Measurements from ENCODE around the gene KRT36.

KRT36 gene

DNA sequence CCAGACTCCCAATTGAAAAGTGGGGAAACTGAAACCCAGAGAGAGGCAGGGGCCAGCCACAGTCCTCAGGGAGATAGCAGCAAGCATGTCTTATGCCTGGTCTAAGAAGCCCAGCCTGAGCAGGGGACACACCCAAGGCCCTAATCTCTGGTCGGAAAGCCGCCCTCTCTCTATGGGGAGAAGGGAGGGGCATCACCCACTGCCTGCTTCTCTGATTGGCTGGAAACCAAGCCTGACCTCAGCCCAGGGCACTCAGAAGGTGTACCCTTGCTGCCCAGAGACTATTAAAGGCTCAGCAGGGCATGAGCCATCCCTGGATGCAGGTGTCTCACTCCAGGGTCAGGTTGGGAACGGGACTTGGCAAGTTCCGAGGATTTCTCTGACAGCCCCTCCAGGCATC, 21.4 kb upstream of the KRT36 start:
- H3K27ac ChIP-seq (ENCODE audit: low read depth, low read length), result no peak overlapping the region
- H3K27me3 ChIP-seq (ENCODE audit: control insufficient read depth, insufficient read depth, low read length), result no peaks in the 10 kb centered on the region
- H3K4me3 ChIP-seq (ENCODE audit: low read depth, low read length), result no peak overlapping the region
- H3K4me1 ChIP-seq (ENCODE audit: control insufficient read depth, insufficient read depth, low read length), result peaks cover 18% of the 10 kb centered on the region
- no peaks in the 10 kb centered on the region for H3K9me3 ChIP-seq (ENCODE audit: control insufficient read depth, insufficient read depth, low read depth, low read length)
- no peak overlapping the region for H3K9ac ChIP-seq (ENCODE audit: low read length)
- H3K36me3 ChIP-seq (ENCODE audit: control insufficient read depth, insufficient read depth, low read length), result no peaks in the 10 kb centered on the region

DNA sequence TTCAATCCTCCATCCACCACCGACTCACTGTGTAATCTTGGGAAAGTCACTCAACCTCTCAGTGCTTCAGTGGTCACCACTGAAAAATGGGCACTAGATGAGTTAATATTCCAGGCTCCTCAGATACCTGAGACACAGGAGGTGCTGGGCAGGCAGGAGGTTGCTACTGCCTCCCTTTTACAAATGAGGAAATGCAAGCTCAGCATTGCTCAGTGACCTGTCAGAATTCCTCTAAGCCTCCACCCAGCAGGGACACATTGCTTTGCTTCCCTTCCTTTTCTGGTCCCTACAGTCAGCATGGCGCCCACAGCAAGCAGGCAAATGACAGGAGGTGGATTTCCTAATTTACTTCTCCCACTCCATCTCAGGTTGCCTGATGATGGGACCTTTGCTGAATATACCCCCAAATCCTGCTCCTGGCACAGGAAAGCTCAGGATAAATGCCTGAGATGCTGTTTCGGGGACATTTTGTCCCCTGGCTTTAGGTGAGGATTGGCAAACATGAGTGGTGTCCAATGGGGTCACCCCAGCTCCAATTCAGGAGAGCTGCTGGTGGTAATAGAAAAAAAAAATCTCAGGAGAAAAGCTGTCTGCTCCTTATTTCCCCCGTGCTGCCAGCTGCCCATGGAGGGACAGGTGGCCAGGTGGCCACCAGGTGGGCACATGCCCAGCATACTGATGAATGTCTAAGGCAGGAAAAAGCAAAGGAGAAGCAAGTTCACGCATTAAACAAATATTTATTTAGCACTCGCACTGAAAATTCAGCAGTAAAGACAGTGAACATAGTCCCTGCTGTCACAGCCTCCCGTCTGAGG, 20.7 kb upstream of the KRT36 start:
- peaks cover 18% of the 10 kb centered on the region for H3K4me1 ChIP-seq (ENCODE audit: control insufficient read depth, insufficient read depth, low read length)
- H3K9ac ChIP-seq (ENCODE audit: low read length), result no peak overlapping the region
- no peak overlapping the region for H3K4me3 ChIP-seq (ENCODE audit: low read depth, low read length)
- H3K9me3 ChIP-seq (ENCODE audit: control insufficient read depth, insufficient read depth, low read depth, low read length), result no peaks in the 10 kb centered on the region
- no peaks in the 10 kb centered on the region for H3K36me3 ChIP-seq (ENCODE audit: control insufficient read depth, insufficient read depth, low read length)
- no peaks in the 10 kb centered on the region for H3K27me3 ChIP-seq (ENCODE audit: control insufficient read depth, insufficient read depth, low read length)
- H3K27ac ChIP-seq (ENCODE audit: low read depth, low read length), result no peak overlapping the region

DNA sequence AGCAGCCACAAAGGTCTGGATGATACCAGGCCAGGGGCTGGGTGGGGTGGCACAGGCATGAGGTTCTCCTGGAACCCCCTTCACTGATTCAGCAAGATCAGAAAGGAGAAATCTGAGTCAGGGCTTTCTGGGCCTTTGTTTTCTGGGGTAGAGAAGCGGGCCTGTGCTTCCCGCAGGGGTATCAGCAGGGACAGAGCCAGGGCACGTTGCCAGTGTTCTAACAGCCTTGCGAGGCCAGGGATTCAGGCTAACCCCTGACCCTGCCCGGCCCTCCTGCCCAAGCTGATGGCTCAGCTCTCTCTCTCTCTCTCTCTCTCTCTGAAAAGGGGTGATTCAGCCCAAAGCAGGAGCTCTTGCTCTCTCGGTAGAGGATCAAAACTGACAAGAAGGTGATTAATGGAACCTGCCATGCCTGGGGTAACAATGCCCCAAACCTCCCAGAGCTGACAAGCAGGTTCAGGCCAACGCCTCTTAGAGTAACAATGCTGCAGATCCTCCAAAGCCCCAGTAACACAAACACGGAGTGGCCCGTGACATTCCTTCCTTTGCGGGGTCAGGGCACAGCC, 17.7 kb upstream of the KRT36 start:
- Histone ChIP-seq H3K9me3 (ENCODE audit: control insufficient read depth, insufficient read depth, low read depth, low read length) (no peaks in the 10 kb centered on the region), H3K36me3 (ENCODE audit: control insufficient read depth, insufficient read depth, low read length) (no peaks in the 10 kb centered on the region), H3K27ac (ENCODE audit: low read depth, low read length) (no peak overlapping the region), H3K4me1 (ENCODE audit: control insufficient read depth, insufficient read depth, low read length) (peaks cover 18% of the 10 kb centered on the region), H3K4me3 (ENCODE audit: low read depth, low read length) (no peak overlapping the region), H3K9ac (ENCODE audit: low read length) (no peak overlapping the region), H3K27me3 (ENCODE audit: control insufficient read depth, insufficient read depth, low read length) (no peaks in the 10 kb centered on the region)

DNA sequence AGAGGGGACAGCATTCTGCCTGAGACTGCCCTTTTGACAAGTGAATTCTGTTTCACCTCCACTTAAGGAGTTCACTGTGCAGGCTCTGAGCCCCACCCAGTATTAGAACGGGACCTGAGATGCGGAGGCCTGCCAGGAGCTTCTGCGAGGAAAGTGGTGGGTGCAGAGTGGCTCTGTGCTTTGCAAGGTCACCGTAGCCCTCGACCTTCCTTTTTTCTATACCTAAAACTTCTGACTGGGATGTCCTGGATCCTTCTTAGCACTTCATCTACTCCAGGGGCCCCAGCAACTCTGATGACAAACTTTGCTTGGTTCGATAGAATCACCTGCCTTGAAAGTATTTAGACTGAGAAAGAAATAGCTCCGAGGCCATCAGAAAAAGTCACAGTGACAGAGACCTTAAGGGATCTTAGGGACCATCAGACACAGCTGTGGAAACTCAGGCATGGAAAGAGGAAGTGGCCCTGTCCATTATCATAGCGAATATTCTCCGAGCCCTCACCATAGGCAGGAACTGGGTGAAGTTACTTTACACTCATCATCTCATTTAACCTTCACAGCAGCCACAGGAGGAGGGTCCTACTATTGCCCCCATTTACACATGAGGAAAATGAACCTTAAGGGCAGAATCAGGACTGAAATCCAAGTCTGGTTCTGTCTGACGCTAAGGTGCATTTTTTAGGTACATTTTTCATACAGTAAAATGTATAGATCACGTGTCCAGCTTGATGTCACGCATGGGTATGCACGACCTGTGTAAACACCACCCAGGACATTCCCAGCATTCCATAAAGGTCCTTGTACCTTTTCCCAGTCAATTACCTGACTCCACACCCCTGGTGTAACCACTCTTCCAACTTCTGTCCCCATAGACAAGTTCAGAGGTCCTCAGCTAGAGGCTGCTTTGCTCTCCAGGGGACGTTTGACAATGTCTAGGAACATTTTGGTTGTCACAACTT, 16.4 kb upstream of the KRT36 start:
- peaks cover 15% of the 10 kb centered on the region for H3K4me1 ChIP-seq (ENCODE audit: control insufficient read depth, insufficient read depth, low read length)
- H3K9me3 ChIP-seq (ENCODE audit: control insufficient read depth, insufficient read depth, low read depth, low read length), result no peaks in the 10 kb centered on the region
- no peak overlapping the region for H3K4me3 ChIP-seq (ENCODE audit: low read depth, low read length)
- H3K9ac ChIP-seq (ENCODE audit: low read length), result no peak overlapping the region
- H3K27ac ChIP-seq (ENCODE audit: low read depth, low read length), result no peak overlapping the region
- H3K27me3 ChIP-seq (ENCODE audit: control insufficient read depth, insufficient read depth, low read length), result no peaks in the 10 kb centered on the region
- H3K36me3 ChIP-seq (ENCODE audit: control insufficient read depth, insufficient read depth, low read length), result no peaks in the 10 kb centered on the region

DNA sequence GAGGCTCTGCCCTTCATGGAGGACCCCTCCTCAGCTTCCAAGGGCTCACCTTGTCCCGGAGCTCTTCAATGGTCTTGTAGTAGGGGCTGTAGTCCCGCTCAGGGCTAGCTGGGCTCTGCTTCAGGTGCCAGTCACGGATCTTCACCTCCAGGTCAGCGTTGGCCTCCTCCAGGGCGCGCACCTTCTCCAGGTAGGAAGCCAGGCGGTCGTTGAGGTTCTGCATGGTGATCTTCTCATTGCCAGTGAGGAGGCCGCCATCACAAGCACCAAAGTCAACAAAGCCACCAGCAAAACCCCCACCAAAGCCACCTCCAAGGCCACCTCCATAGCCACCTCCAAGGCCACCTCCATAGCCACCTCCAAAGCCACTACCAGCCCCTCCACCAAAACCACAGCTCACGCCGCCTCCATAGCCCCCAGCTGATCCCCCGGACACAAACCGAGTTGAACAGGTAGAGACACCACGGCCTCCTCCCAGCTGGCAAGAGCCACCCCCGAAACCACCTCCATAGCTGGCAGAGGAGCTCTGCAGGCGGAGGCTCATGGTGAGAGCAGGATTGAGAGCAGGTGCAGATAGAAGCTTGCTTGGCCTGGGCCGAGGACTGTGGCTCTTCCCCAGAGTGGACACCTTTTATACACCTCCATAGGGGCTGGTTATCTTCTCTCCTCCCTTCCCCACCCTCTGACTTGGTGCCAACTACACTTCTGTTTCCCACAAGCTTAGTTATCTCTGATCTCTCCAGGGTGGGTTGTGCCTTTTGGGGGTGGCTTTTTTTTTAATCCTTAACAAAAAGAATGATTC, 15.5 kb upstream of the KRT36 start, which contains the start of gene KRT13:
Gene KRT13 (minus strand): TSS at position 606 of the 802 bp plus-strand sequence. CDS start 62 bp downstream, at position 544.
- no peak within 1 kb of the TSS for H3K9ac ChIP-seq (ENCODE audit: low read length)
- H3K4me3 ChIP-seq (ENCODE audit: low read depth, low read length), result no peak within 1 kb of the TSS
- no peaks in the 10 kb centered on the region for H3K27me3 ChIP-seq (ENCODE audit: control insufficient read depth, insufficient read depth, low read length)
- no peaks in the 10 kb centered on the region for H3K36me3 ChIP-seq (ENCODE audit: control insufficient read depth, insufficient read depth, low read length)
- no peak within 1 kb of the TSS for H3K27ac ChIP-seq (ENCODE audit: low read depth, low read length)
- H3K9me3 ChIP-seq (ENCODE audit: control insufficient read depth, insufficient read depth, low read depth, low read length), result no peaks in the 10 kb centered on the region
- peaks cover 15% of the 10 kb centered on the region for H3K4me1 ChIP-seq (ENCODE audit: control insufficient read depth, insufficient read depth, low read length)

DNA sequence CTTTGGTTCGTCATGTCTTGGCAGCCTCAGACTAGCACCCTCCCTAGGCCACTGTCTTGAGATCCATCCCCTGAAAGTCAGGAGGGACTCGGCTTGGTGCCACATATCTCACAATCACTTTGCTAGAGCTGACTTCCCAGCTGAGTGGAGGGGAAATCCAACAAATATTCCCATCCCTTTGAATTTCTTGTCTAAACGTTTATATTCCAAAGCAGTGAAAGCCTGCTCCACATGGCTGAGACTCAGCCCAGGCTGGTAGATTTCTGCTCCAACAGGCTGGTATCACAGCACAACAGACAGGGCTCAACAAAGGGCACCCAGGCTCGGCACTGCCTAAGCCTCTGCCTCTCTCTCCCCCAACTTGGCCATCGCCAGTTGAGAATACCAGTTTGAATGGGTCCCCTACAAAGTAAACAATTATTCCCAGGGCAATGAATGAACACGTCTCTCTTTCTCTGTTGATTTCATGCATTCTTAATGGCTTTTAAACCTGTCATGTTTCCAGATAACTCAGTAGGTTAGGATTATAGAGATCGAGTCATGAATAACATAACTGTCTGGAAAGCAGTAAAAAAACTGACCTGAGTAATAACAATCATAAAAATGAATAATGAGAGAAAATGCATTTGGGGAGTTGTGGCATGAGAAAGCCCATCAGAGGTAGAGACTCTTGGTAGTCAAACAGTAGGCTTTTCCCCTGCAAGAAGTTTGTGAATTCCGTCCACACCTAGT, 14.7 kb upstream of the KRT36 start:
- peaks cover 18% of the 10 kb centered on the region for H3K4me1 ChIP-seq (ENCODE audit: control insufficient read depth, insufficient read depth, low read length)
- H3K9me3 ChIP-seq (ENCODE audit: control insufficient read depth, insufficient read depth, low read depth, low read length), result no peaks in the 10 kb centered on the region
- no peaks in the 10 kb centered on the region for H3K36me3 ChIP-seq (ENCODE audit: control insufficient read depth, insufficient read depth, low read length)
- no peak overlapping the region for H3K27ac ChIP-seq (ENCODE audit: low read depth, low read length)
- no peaks in the 10 kb centered on the region for H3K27me3 ChIP-seq (ENCODE audit: control insufficient read depth, insufficient read depth, low read length)
- H3K4me3 ChIP-seq (ENCODE audit: low read depth, low read length), result no peak overlapping the region
- no peak overlapping the region for H3K9ac ChIP-seq (ENCODE audit: low read length)

DNA sequence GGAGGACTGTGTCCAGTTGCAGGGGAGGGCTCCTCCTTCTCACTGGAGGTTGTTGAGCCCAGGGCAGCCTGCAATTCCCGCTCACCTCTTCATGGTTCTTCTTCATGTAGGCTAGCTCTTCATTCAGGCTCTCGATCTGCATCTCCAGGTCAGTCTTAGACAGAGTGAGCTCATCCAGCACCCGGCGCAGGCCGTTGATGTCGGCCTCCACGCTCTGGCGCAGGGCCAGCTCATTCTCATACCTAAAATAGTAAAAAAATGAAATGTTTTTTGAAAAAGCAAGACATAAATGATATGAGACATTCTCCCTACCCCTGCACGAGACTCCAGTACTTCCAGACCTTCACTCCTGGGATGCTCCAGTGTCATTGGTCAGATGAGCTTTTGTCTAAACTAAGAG, 13.5 kb upstream of the KRT36 start:
- H3K4me3 ChIP-seq (ENCODE audit: low read depth, low read length), result no peak overlapping the region
- H3K27ac ChIP-seq (ENCODE audit: low read depth, low read length), result no peak overlapping the region
- H3K36me3 ChIP-seq (ENCODE audit: control insufficient read depth, insufficient read depth, low read length), result no peaks in the 10 kb centered on the region
- H3K9me3 ChIP-seq (ENCODE audit: control insufficient read depth, insufficient read depth, low read depth, low read length), result no peaks in the 10 kb centered on the region
- H3K27me3 ChIP-seq (ENCODE audit: control insufficient read depth, insufficient read depth, low read length), result no peaks in the 10 kb centered on the region
- peaks cover 25% of the 10 kb centered on the region for H3K4me1 ChIP-seq (ENCODE audit: control insufficient read depth, insufficient read depth, low read length)
- no peak overlapping the region for H3K9ac ChIP-seq (ENCODE audit: low read length)

DNA sequence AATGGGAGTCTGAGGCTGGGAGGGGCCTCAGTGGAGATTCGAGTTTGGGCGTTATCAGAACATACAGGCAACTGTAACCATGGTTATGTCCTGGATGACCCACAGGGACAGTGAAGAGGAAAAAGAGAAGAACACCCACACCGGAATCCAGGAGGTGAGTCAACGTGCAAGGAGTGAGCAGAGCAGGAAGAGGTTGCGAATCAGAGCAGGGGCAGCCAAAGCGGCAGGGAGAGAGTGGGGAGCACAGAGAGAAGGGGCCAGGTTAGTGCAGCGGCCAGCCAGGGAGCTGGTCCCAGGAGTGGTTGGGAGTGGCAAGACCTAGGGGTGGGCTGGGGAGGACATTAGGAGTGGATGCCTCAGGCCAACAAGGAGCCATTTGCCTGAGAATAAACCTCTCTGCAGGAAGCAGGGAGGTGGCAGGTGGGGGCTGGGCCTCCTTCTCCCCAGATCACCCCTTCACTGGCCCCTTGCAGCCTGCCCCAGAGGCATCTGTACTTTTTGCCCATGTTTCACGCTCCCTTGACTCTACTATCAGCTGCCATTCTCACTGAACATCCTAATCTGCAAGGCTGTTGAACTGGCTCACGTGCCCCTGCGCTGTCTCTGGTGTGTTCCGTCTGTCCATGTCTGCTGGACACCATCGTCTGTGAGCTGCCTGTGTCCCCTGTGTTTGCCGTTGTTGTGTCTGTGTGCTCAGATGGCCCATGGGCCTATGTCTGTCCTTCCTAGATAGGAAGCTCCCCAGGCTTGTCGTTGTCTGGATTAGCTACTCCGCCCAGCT, 10.6 kb upstream of the KRT36 start:
- Histone ChIP-seq H3K9ac (ENCODE audit: low read length) (no peak overlapping the region), H3K9me3 (ENCODE audit: control insufficient read depth, insufficient read depth, low read depth, low read length) (no peaks in the 10 kb centered on the region), H3K27ac (ENCODE audit: low read depth, low read length) (no peak overlapping the region), H3K36me3 (ENCODE audit: control insufficient read depth, insufficient read depth, low read length) (no peaks in the 10 kb centered on the region), H3K27me3 (ENCODE audit: control insufficient read depth, insufficient read depth, low read length) (no peaks in the 10 kb centered on the region), H3K4me3 (ENCODE audit: low read depth, low read length) (peak overlapping the region; percentile 1; the same call in 1 of the 2 replicates), H3K4me1 (ENCODE audit: control insufficient read depth, insufficient read depth, low read length) (peaks cover 35% of the 10 kb centered on the region)

DNA sequence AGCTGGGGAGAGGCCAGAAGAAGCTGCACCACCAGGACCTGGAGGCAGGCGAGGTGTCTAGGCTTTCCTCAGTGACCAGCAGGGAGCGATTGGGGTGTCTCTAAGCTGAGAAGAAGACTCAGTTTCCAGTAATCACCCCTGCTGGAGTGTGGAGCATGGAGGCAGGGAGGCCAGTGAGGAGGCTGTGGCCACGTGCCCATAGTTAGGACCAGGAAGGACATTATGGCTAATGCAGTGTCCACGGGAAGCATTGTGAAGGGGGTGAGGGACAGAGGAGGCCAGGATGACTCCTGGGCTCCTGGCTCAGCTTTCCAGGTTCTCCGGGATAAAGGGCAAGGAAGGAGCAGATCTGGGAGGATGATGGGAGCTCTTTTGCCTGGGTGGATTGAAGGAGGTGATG, 10.0 kb upstream of the KRT36 start:
- H3K4me3 ChIP-seq (ENCODE audit: low read depth, low read length), result no peak overlapping the region
- H3K27ac ChIP-seq (ENCODE audit: low read depth, low read length), result no peak overlapping the region
- no peak overlapping the region for H3K9ac ChIP-seq (ENCODE audit: low read length)
- H3K27me3 ChIP-seq (ENCODE audit: control insufficient read depth, insufficient read depth, low read length), result no peaks in the 10 kb centered on the region
- H3K9me3 ChIP-seq (ENCODE audit: control insufficient read depth, insufficient read depth, low read depth, low read length), result no peaks in the 10 kb centered on the region
- H3K4me1 ChIP-seq (ENCODE audit: control insufficient read depth, insufficient read depth, low read length), result peaks cover 35% of the 10 kb centered on the region
- no peaks in the 10 kb centered on the region for H3K36me3 ChIP-seq (ENCODE audit: control insufficient read depth, insufficient read depth, low read length)
